RPMI8226 (cell line): Measurements from ENCODE around the gene NMNAT3.

ENCODE experiments used
- DNase-seq: peaks from one replicate; pipeline ENCODE4 v3.0.0-alpha.2; 2015

NMNAT3 gene

DNA sequence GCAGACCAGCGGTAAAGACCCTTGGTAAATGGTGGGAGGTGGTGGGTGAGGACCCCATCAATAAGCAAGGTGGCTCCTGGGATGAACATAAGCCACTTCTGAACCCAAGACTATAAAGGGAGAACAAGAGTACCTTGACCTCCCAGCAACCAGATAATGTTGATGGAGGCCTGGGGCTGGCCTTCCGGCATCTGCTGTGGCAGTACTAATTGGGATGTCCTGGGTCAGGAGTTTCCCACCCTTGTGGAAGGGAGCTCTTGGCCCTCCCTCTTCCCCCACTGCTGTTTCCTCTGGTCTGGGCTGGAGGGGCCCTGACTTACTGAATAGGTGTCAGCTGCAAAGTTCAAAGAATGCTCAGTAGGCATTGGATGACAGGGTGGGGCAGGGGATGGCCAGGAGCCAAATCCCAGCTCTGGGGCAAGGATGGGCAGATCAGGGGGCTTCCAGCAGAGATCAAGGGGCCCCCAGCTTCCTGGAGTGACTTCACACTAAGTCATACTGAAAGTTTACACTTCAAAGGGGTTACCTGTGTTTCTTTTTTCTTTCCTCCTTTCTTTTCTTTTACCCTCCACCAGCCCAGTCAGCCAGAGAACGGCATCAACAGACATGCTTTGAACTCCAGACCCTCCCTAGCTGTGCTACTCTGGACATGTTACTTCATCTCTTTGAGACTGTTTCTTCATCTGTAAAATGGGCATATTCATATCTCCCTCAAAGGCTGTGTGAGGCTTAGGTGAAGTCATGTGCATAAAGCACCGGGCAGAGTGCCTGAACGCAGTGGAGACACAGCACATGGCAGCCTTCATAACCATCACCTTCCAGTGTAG lies 139.8 kb downstream of the NMNAT3 start:
- DNase-seq, result no peak

- no peak for DNase-seq
These were observed 140.4 kb downstream of the NMNAT3 start for GRCh38 chr3:139537361-139537760.

DNA sequence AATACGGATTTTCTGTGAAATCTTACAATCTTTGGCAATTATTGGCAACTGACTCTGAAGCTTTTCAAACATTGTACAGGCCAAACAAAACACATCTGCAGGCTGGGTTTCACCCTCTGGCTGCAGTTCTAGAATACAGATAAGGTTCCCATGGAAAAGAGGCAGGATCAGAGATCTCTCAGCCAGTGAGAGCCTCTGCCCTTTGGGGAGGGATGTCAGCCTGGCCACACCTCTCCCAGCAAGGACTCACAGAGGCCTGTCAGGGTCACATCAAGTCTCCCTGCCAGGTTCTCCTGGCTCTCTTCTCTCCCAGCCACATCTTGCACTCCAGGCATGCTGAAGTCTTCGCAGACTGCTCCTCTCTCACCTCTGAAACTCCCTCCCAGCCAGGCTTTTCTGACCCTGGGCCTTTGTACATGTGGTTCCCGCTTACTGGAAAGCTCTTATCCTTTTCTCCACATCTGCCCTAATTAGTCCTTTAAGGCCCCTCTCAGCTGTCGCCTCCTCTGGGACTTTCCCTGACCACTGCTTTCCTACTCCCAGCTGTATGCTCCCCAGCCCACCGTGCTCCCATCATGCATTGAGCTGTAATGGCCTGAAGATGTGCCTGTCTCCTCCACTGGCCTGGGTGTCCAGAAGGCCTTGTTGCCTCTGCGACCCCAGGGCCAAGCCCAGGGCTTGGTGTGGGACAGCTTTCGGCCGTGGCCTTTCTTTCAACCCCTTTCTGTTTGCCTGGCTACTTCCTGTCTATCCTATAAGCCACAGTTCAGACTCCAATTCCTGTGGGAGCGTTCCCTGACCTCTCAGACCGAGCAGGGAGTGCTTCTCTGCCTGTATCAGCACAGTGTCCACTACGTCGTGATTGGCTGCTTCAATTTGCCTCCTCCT lies 142.5 kb downstream of the NMNAT3 start:
- DNase-seq, result no peak

DNA sequence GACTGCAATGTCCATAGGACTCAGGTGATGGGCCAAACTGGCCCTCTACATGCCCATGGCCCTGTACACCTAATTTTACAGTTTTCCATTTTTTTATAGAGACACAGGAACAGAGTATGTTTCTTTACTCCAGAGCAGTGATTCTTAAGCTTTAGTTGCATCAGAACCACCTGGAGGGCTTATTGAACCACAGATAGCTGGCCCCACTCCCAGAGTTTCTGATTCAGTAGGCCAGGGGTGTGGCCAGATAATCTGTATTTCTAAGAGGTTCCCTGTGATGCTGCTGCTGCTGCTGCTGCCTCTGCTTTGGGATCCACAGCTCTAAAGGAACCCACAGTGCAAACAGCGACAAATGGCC lies 143.3 kb downstream of the NMNAT3 start:
- peak; percentile 41 for DNase-seq

DNA sequence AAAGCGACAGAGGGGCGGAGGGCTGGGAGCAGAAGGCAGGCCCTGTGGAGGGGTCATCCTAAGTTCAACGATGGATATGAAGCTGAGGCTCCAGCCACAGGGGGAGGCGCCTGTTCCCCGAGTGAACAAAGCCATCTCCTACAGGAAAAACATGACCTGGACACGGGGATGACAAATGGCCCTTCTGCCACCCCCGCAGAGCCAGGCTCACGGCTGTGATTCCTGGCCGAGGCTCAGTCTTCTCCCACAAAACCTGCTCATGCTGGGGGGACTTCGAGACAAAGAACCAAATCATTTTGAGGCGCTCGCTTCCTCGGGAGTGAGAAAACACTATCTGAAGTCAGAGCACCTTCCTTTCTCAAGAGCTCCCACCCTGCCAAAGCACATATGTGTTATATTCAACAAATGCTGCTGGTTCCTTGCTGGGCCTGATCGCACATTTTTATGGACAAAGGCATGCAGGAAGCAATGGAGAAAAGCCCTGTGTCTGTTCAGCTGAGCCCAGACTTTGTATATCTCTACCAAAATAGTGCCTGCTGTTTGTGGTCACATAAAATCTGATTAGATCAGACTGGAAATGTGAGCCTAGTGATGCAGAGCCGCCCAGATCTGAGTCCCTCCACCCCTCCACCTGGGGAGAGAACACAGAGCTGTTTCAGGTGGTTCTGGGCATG lies 143.9 kb downstream of the NMNAT3 start:
- DNase-seq, result no peak

DNA sequence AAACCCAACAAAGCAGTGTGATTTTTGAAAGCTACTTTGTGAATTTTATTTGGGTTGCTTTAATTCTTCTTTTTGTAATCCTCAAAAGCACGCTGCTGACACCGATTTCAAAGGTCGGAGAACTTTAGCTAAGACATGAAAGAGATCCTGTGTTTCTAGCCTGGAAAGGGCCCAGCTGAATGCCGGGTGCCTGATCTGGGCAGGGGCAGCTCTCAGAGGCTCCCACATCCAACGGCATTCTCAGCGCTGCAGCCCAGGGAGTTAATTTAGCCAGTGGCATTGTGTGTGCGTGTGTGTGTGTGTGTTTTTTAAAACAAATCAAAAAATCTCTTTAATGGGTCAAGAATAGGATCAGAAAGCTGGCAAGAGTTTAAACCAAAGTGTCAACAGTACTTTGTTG lies 144.8 kb downstream of the NMNAT3 start:
- no peak for DNase-seq

DNA sequence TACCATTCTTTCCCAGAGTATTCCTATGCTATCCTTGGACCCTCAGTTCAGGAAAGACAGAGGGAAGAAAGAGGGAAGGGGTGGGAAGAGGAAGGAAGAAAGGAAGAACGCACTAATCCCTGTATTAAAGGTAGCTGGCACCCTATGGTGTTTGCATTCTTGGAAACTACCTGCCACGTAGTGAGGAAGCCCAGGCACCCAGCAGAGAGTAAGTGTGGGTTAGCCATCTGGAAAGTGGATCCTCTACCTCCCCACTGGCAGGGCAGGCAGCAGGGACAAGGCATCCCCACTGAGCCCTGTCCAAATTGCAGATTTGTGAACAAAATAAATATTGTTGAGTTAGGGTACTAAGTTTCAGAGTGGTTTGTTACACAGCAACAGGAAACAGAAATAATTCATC lies 147.1 kb downstream of the NMNAT3 start:
- DNase-seq, result no peak

GRCh38 chr3:139529662-139530061 lies 148.1 kb downstream of the NMNAT3 start:
- DNase-seq, result no peak

DNA sequence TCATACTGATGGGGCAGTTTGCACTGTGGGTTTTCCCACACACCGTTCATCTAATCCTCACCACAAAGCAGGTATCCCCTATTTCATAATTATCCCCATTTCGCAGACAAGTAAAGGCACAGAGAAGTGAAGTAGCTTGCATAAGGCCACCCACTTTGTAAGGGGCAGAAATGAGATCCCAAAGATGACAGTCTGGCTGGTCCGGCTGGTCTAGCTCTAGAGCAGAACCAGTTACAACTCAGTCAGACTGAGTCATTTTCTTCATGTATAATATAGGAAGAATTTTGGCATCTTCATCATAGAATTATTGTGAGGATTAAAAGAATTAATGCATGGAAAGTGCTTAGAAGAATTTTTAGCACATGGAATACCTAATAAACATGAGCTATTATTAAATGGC lies 148.8 kb downstream of the NMNAT3 start:
- no peak for DNase-seq

DNA sequence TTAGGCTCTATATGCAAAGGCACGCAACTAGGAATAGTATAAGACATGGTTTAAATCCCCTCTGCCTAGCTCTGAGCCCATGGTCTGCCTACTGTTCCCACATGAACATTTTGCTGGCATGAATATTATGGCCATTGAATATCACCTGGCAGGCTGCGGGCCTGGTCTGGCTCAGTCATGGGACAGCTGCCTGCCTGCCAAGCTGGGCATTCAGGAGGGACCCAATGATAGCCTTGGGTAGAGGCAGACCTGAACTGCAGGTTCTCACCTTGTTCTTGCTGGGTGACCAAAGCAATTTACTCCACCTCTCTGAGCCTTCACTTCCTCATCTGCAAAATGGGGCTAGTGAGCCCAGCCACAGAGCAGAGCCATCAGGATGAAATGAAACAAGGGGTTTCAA lies 149.5 kb downstream of the NMNAT3 start:
- no peak for DNase-seq

DNA sequence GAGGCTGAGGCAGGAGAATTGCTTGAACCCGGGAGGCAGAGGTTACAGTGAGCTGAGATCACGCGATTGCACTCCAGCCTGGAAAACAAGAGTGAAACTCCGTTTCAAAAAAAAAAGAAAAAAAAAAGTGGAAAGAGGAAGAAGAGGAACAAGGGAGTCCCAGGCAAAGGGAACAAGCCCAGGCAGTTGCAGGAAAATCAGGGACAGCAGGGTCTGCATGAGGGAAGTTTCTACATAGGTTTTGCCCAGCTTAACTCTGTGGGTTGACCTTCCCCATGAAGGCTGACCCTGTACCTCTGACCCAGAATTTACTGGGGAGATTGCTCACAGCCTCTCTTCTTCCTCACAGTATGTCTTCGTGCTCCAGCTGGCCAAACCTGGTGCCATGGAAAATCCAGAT lies 150.5 kb downstream of the NMNAT3 start:
- no peak for DNase-seq

DNA sequence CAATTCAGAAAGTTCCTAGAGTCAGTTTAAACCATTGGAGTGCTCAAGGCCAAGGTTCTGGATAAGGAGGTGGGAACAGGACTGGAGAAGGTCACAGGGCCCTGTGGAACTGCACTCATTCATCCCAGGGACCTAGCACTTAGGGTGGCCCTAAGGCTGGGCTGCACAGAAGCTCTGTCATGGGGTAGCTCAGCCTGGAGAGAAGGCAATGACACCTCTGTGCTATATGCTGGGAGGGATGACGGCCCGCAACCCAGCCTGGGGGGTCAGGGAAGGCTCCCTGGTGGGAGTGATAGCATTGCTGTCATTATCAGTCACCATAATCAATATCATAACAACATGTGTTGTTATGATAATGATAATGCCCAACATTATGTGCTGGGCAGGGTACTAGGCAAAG lies 151.6 kb downstream of the NMNAT3 start:
- DNase-seq, result no peak

DNA sequence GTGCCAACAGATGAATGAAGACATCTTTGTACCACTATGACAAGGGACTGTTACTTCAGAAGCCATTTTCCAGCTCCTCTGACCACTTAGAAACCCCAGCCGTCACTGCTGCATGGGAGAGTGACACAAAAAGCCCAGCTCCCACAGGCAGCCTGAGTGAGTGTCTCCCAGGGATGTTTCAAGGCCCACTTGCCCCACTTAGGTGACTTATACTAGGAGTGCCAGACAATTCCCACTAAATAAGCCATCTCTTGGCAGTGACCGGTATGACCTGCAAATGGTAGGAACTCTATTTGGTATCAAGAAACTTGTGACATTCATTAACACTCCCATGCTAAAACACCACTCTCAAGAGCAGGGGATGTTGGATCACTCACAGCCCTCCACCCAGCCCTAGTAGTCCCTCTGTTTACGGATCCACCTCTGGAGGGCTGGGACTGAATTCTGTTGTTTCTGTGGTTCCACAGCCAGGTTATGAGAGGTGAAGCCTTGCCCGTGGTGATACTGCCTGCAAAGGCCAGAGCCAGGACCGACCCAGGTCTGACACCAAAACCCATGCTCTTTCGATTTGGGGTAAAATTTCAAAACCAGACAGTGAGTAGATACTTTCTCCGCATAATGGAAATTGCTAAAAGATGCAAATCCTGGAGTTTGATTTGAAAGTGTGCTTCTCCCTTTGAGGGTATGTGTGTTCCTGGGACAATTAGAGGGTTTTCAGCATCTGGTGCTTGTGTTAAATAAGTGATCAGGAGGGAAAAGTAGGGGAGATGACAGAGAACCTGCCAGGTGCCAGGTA lies 152.7 kb downstream of the NMNAT3 start:
- DNase-seq, result no peak

DNA sequence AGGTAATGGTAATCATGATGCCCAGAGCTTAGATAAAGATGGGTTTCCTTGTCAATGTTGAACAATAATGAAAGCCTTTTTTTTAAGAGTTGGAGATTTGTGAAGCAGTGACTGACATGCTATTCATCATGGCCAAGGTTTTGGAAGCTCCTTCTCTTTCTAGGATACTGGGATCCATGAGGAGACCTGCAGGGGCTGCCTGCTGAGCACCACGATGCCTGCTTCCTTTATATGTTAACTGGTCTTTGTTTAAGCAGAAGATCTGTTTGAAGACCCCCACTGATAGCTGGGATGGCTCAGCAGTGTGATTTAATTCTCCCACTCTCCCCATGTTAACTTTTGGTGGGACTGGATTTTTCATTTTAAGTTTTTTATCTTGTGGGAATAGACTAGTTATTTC lies 154.1 kb downstream of the NMNAT3 start:
- no peak for DNase-seq

DNA sequence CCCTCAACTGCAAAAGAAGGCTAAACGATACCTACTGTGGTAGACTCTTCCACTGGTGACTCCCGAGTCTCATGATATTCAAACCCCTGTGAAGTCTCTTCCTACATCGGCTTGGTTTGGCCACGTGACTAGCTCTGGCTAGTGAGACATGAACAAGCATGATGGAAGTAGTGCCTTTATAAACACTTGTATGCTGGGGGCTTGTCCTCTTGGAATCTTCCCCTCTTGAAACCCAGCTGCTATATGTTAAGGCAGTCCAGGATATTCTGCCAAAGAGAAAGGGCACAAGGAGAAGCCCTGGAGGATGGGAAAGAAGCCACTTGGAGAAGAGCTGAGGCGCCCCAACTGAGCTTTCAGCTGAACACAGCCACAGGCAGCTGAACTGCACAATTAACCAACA lies 154.6 kb downstream of the NMNAT3 start:
- no peak for DNase-seq

DNA sequence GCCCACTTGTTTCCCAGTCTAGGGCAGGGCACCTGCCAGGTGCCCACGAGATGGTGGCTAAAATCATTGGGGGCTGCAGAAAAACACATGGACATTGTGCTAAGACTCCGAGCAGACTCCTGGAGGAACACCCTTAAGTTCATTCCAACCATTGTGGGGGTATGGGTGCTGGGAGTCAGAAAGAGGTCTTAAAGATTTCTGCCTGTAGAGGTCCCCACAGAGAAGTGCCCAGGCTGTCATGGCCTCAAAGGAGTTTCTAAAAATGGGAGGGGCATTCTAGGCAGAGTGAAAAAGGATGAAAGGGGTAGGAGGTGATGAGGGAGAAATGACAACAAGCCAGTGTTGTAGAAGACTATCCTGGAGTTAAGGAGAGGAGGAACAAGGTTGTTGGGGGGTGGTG lies 155.4 kb downstream of the NMNAT3 start:
- DNase-seq, result no peak

DNA sequence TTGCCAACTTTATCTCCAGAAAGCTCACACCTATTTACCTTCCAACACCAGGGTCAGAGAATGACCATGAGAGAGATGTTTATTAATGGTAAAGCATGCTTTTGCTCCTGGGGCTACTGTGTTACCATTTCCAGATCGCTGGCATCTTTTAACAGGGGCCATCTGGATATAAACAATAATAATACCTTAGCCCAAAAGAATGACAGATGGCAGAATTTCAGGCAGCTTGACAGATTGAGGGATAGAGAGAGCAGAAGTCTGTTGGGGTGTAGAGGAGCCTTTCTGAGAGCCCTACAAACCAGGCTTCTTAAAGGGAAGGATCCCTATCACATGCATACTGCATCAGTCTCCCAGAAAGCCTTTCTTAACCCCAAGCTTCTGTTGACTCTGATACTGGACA lies 156.0 kb downstream of the NMNAT3 start:
- no peak for DNase-seq

- no peak for DNase-seq
These were observed 156.6 kb downstream of the NMNAT3 start for GRCh38 chr3:139521144-139521543.

DNA sequence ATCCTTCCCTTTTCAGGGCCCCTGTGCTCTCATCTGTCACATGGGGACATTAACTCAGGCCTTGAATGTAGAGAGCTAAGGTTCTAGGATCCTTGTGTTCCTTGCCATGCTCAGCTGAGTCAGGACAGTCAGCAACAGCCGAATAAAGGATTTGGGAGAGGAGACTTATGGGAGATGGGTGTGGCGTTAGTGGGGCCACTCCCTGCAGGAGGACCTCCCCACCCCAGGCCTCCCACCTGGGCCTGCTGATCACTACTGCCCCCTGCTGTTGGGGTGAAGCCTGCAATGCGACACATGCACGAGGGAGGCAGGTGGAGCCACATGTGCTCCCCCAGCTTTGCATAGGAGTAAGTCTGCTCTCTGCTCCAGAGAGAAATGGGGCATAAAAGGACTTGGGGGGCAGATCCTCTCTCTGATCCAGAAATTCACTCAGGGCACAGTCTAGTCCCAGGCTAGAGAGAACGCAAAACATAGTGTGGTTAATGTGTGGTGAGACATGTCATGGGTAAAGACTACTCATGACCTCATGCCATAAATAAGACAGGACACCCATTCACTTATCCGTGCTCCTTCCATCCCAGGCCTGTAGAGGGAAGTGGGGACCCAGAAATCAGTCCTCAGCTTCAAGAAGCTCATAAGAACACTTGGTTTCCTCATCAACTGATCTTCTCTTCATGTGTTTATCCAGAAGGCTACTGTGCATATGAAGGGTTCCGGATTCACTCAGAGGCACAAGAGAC lies 157.6 kb downstream of the NMNAT3 start:
- DNase-seq, result no peak

DNA sequence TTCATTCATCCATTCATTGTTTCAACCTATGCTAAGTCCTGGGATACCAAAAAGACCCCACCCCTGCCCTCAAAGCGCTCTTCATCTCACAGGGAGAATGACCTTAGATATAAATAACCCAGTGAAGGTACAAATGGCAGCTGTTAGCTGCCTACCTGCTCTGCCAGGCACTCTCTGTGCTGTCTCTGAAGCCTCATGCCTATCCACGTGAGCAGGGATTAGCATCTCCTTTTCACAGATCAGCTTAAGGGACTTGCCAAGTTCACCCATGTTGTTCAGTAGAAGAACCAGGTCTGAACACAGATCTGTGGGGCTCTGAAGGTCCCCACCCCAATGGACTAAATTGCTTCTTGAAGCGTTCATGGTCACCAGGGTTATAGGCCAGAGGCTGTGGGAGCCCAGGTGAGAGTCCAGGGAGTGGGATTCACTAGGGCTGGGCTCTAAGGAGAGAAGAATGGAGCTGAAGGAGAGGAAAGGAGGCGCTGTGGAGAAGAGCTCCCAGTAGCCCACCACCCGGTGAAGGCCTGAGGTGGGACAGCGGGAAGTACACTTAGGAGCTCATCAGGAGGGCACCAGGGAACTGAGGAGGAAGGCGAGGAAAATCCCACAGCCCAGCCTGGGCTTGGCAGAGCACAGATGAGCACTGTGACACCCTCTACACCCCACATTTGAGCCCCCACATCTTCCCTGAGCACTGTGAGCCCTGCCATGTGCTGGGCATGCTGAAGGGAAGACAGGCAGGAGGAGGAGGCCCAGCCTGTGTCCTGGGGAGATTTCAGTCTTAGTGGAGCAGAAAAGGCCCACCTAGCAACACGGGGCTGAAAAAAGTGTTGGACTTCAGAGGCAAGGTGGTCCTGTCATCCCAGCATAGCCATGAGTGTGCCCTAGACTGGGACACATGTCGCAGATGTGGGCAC lies 158.6 kb downstream of the NMNAT3 start:
- no peak for DNase-seq

- DNase-seq, result no peak
These were observed 159.5 kb downstream of the NMNAT3 start for GRCh38 chr3:139518306-139518705.
